B cell (primary cell): ENCODE data around the gene UBE4A. TPM values are rescaled to one million over a fixed set of nuclear protein-coding genes. Genes with fewer than 3 reads are reported as not detected.

ENCODE experiments used
- ATAC-seq: fragments of 200-7000 bp; cut with Tn5 transposase; one replicate; pipeline ENCODE4 v1.10.0; 2021; ENCODE audit warnings: low read depth, mild to moderate bottlenecking, moderate number of reproducible peaks, moderate library complexity
- CTCF ChIA-PET: fragments of 350-600 bp; sonication (Branson Sonifier 250); formaldehyde crosslinking; loops from one replicate; lab custom pipeline; 2021; ENCODE audit warnings: antibody characterized with exemption, inconsistent platforms; lab: Charles Lee
- POLR2A ChIA-PET: fragments of 350-600 bp; sonication (Branson Sonifier 250); formaldehyde crosslinking; loops from one replicate; lab custom pipeline; 2021; ENCODE audit warnings: antibody characterized with exemption; lab: Charles Lee
- DNase-seq: peaks from one replicate; pipeline ENCODE4 v3.0.0; 2013
- H2AFZ ChIP-seq: 2 replicates; pipeline ENCODE4 v1.6.1; 2012; ENCODE audit warnings: mild to moderate bottlenecking, low read depth, low read length; ENCODE audit not compliant: insufficient read depth, poor library complexity, severe bottlenecking
- H3K27ac ChIP-seq, 2 donors: 1 replicate in 1 of 2; 2 replicates in 1 of 2; pipeline ENCODE4 v1.5.1; 2012 to 2013; ENCODE audit warnings: low read length in 2 of 2, mild to moderate bottlenecking in 2 of 2, moderate library complexity in 1 of 2
- H3K27me3 ChIP-seq, 4 experiments: fragments of 200-600 bp in 1 of 4; sonication (generic) in 1 of 4; replicated peaks in 1 of 4; 1 replicate in 2 of 4; 2 replicates in 2 of 4; pipeline versions ENCODE4 v1.6.1 to v1.7.0; 2013 to 2016; ENCODE audit warnings: low read length in 3 of 4, mild to moderate bottlenecking in 2 of 4, mixed read lengths in 1 of 4, moderate library complexity in 1 of 4; ENCODE audit not compliant: insufficient read depth in 4 of 4, control insufficient read depth in 3 of 4; ENCODE audit errors: control extremely low read depth in 1 of 4
- H3K36me3 ChIP-seq, 2 experiments: replicated peaks in 1 of 2; 1 replicate in 1 of 2; 2 replicates in 1 of 2; pipeline versions ENCODE4 v1.6.1 to v1.7.1; 2013; ENCODE audit warnings: low read length in 1 of 2; ENCODE audit not compliant: insufficient read depth in 2 of 2, control insufficient read depth in 1 of 2; ENCODE audit errors: control extremely low read depth in 1 of 2, extremely low read depth in 1 of 2
- H3K4me1 ChIP-seq, 2 donors: fragments of 200-600 bp in 1 of 2; sonication (generic) in 1 of 2; 1 replicate in 1 of 2; 2 replicates in 1 of 2; pipeline versions ENCODE4 v1.5.1 to v1.6.1; 2013 to 2017; ENCODE audit warnings: low read length in 2 of 2; ENCODE audit not compliant: control insufficient read depth in 2 of 2, insufficient read depth in 2 of 2
- H3K4me2 ChIP-seq: replicated peaks from 2 replicates; pipeline ENCODE3; 2012; ENCODE audit warnings: mild to moderate bottlenecking, low read depth, low read length; ENCODE audit not compliant: poor library complexity, severe bottlenecking
- H3K4me3 ChIP-seq, 5 experiments: fragments of 200-600 bp in 1 of 5; sonication (generic) in 1 of 5; 1 replicate in 3 of 5; 2 replicates in 2 of 5; pipeline versions ENCODE4 v1.5.1 to v1.7.0; 2011 to 2016; ENCODE audit warnings: low read length in 4 of 5, mild to moderate bottlenecking in 4 of 5, low read depth in 2 of 5, control low read depth in 1 of 5, moderate library complexity in 1 of 5; ENCODE audit not compliant: insufficient read depth in 1 of 5; ENCODE audit errors: control extremely low read depth in 1 of 5, extremely low read depth in 1 of 5
- H3K79me2 ChIP-seq: fragments of 200-600 bp; sonication (generic); one replicate; pipeline ENCODE4 v1.6.0; 2016; ENCODE audit warnings: low read length; ENCODE audit not compliant: control insufficient read depth, insufficient read depth
- H3K9ac ChIP-seq: fragments of 200-600 bp; sonication (generic); 2 replicates; pipeline ENCODE4 v1.6.1; 2017; ENCODE audit warnings: mild to moderate bottlenecking, low read length, moderate library complexity
- H3K9me3 ChIP-seq, 3 donors: one replicate each; pipeline versions ENCODE4 v1.6.1 to v1.7.1; 2013; ENCODE audit warnings: low read length in 2 of 3; ENCODE audit not compliant: control insufficient read depth in 2 of 3, insufficient read depth in 1 of 3; ENCODE audit errors: control extremely low read depth in 1 of 3
- H4K20me1 ChIP-seq: 2 replicates; pipeline ENCODE4 v1.6.0; 2012; ENCODE audit warnings: mild to moderate bottlenecking, low read length; ENCODE audit not compliant: insufficient read depth, control insufficient read depth, poor library complexity, severe bottlenecking
- H3K27ac Mint-ChIP-seq: one replicate; pipeline ENCODE4 v1.8.0; 2021; ENCODE audit warnings: mixed read lengths
- H3K27me3 Mint-ChIP-seq: one replicate; pipeline ENCODE4 v1.8.0; 2021; ENCODE audit warnings: mixed read lengths
- H3K4me1 Mint-ChIP-seq: one replicate; pipeline ENCODE4 v1.8.0; 2021; ENCODE audit warnings: mixed read lengths
- H3K4me3 Mint-ChIP-seq: one replicate; pipeline ENCODE4 v1.8.0; 2021; ENCODE audit warnings: mixed read lengths
- H3K9me3 Mint-ChIP-seq: one replicate; pipeline ENCODE4 v1.8.0; 2022; ENCODE audit warnings: mixed read lengths; ENCODE audit not compliant: insufficient read depth
- EZH2 ChIP-seq: IDR thresholded peaks from 2 replicates; pipeline ENCODE4 v1.6.1; 2012; ENCODE audit warnings: borderline replicate concordance, low read depth, mild to moderate bottlenecking, moderate library complexity, low read length; ENCODE audit not compliant: insufficient read depth, poor library complexity, severe bottlenecking
- WGBS: methylation state at CpG from one replicate; pipeline ENCODE4 v1.1.5; 2013; ENCODE audit warnings: missing lambda C conversion rate; ENCODE audit not compliant: insufficient coverage; 5-methylcytosine and 5-hydroxymethylcytosine counted together
- intact Hi-C: fragments of 100-400 bp; cut with micrococcal nuclease; formaldehyde crosslinking; loops from one replicate; pipeline ENCODE4 v1.10.0; 2022
- polyA plus RNA-seq: library from polyadenylated mRNA; depleted of rRNA; stranded (reverse); fragments of >200 nt; gene quantifications from 2 replicates; pipeline ENCODE4 v1.2.3, GENCODE V29; 2012
- total RNA-seq, 2 donors: library from RNA; stranded (reverse); fragments of 120-200 nt in 1 of 2; gene quantifications; 1 replicate in 1 of 2; 2 replicates in 1 of 2; pipeline versions ENCODE4 v1.2.3 to v1.2.4, GENCODE V29; 2013 to 2022
- TF ChIP-seq, protein P1 (sequence below): fragments of 200-600 bp; IDR thresholded peaks from one replicate; pipeline ENCODE4 v1.8.0; 2022; ENCODE audit warnings: antibody characterized with exemption, mild to moderate bottlenecking

UBE4A gene
- total and polyA plus RNA-seq, 2 donors (not counting 1 experiment from before 2014, with no cell fraction given): 14.7 to 37.3 TPM

DNA sequence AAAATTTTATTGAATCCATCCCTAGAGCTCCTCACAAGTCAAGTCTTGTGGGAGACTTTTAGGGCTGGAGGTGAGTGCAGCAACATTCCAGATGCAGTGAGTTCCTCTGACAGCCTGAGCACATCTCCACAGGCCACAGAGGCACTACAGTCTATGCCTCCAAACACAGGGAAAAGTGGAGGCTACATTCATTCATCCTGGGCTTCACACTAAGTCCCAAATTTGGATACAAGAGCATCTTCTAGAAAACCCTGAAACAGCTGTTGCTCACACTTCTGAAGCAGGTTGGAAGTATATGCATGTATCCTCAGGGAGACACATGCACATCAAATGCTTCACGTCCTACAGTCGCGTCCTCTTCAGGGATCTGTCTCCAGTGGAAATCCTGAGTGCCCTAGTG is 18.1 kb upstream of the UBE4A start:
- Histone ChIP-seq H3K4me2 (no peak overlapping the region), H3K4me3 (no peak overlapping the region)

DNA sequence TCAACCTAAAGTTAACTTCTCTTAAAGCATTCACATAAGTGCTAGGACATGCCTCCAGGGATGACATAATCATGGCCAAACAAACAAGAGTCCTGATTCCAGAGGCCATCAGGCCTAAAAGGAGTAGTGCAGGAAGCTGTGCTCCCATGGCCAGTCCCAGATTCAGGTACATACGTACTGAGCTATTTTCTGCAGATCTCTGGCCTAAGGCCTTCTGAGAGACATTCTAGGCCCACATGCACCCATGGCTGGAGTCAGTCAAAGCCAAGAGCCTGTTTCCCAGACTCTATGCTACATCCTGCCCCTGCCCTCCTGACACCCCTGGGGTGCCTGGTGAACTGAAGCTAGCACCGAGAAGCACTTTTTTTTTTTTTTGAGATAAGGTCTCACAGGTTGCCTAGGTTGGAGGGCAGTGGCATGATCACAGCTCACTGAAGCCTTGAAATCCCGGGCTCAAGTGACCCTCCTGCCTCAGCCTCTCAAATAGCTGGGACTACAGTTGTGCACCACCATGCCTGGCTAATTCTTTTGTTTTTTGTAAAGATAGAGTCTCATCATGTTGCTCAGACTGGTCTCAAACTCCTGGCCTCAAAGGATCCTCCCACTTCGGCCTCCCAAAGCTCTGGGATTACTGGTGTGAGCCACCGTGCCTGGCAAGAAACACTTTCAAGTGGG is 17.4 kb upstream of the UBE4A start:
- peaks cover 12% of the 10 kb centered on the region for H3K4me1 Mint-ChIP-seq

More for the DNA sequence above, 18.1 kb upstream of the UBE4A start:
- no peak overlapping the region for H3K4me3 Mint-ChIP-seq
- Histone ChIP-seq H3K27ac (no peak overlapping the region), H3K9ac (no peak overlapping the region), H3K79me2 (no peaks in the 10 kb centered on the region), H3K27me3 (peaks cover 0 to 4% (median 0%) of the 10 kb centered on the region in 4 experiments), H4K20me1 (no peaks in the 10 kb centered on the region), H3K36me3 (no peaks in the 10 kb centered on the region), H3K9me3 (no peaks in the 10 kb centered on the region), H2AFZ (no peak overlapping the region), H3K4me1 (peaks cover 9 to 11% of the 10 kb centered on the region in 2 donors)
- H3K27ac Mint-ChIP-seq: no peak overlapping the region
- WGBS: 97% methylated on average over 3 of the region's 3 CpGs
- H3K9me3 Mint-ChIP-seq: no peaks in the 10 kb centered on the region
- no peak for ATAC-seq
- no peak for TF ChIP-seq EZH2
- TF ChIP-seq, protein P1, sequence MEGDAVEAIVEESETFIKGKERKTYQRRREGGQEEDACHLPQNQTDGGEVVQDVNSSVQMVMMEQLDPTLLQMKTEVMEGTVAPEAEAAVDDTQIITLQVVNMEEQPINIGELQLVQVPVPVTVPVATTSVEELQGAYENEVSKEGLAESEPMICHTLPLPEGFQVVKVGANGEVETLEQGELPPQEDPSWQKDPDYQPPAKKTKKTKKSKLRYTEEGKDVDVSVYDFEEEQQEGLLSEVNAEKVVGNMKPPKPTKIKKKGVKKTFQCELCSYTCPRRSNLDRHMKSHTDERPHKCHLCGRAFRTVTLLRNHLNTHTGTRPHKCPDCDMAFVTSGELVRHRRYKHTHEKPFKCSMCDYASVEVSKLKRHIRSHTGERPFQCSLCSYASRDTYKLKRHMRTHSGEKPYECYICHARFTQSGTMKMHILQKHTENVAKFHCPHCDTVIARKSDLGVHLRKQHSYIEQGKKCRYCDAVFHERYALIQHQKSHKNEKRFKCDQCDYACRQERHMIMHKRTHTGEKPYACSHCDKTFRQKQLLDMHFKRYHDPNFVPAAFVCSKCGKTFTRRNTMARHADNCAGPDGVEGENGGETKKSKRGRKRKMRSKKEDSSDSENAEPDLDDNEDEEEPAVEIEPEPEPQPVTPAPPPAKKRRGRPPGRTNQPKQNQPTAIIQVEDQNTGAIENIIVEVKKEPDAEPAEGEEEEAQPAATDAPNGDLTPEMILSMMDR: no peak
- no peak for DNase-seq
- H3K4me1 Mint-ChIP-seq: peaks cover 12% of the 10 kb centered on the region
- CTCF ChIA-PET: interaction anchor here (0.7 to 1.3 kb wide), 2 partner anchors 10 to 142 kb away, joined by 3 to 5 read pairs; no protein-coding TSS in a partner anchor
- intact Hi-C loops: no loop called here
- peaks cover 7% of the 10 kb centered on the region for H3K27me3 Mint-ChIP-seq
- POLR2A ChIA-PET: interaction anchor here (0.7 kb wide), 1 partner anchor 1031 kb away, joined by 3 read pairs; no protein-coding TSS in a partner anchor

More for the DNA sequence above, 17.4 kb upstream of the UBE4A start:
- Mint-ChIP-seq H3K4me3 (no peak overlapping the region), H3K27ac (no peak overlapping the region), H3K9me3 (no peaks in the 10 kb centered on the region), H3K27me3 (peaks cover 10% of the 10 kb centered on the region)
- H3K27me3 ChIP-seq: peaks cover 0 to 4% (median 0%) of the 10 kb centered on the region in 4 experiments
- ATAC-seq: no peak
- ChIA-PET CTCF (interaction anchor here (0.8 to 1.3 kb wide), 3 partner anchors 9 to 395 kb away, joined by 3 to 5 read pairs (median 3); no protein-coding TSS in a partner anchor), POLR2A (interaction anchor here (0.7 kb wide), 2 partner anchors 612 to 1030 kb away, joined by 3 to 4 read pairs; no protein-coding TSS in a partner anchor)
- no peaks in the 10 kb centered on the region for H3K9me3 ChIP-seq
- no peak for DNase-seq
- no peak overlapping the region for H3K4me3 ChIP-seq
- no peaks in the 10 kb centered on the region for H4K20me1 ChIP-seq
- no peaks in the 10 kb centered on the region for H3K36me3 ChIP-seq
- no peak overlapping the region for H3K27ac ChIP-seq
- no peaks in the 10 kb centered on the region for H3K79me2 ChIP-seq
- WGBS: 91% methylated on average over 2 of the region's 5 CpGs
- peaks cover 9 to 11% of the 10 kb centered on the region in 2 donors for H3K4me1 ChIP-seq
- H3K9ac ChIP-seq: no peak overlapping the region
- intact Hi-C loops: no loop called here
- no peak overlapping the region for H2AFZ ChIP-seq
- no peak overlapping the region for H3K4me2 ChIP-seq
- no peak for TF ChIP-seq EZH2
- TF ChIP-seq, protein P1: no peak
